ENCODE data around the gene MTARC2. TPM values are rescaled to one million over a fixed set of nuclear protein-coding genes. Genes with fewer than 3 reads are reported as not detected.

Gene MTARC2
- total and polyA plus RNA-seq, 2 of the 4 experiments (the other 2 are of a cell fraction) = 0.36 to 2.6 TPM

- Histone ChIP-seq H3K4me1 (ENCODE audit: control insufficient read depth, insufficient read depth, low read length) (no peaks in the 10 kb centered on the region), H2AFZ (replicated peaks; ENCODE audit: low read length, poor library complexity) (no peak overlapping the region), H2BK5ac (ENCODE audit: low read depth, low read length, poor library complexity, severe bottlenecking) (no peak overlapping the region), H2BK15ac (ENCODE audit: low read depth, low read length) (no peak overlapping the region), H3K14ac (replicated peaks; ENCODE audit: low read depth, low read length) (no peak overlapping the region), H3K23ac (ENCODE audit: low read depth, low read length) (no peak overlapping the region), H3K4ac (ENCODE audit: low read depth, low read length) (no peak overlapping the region), H2BK20ac (ENCODE audit: low read depth, low read length) (no peak overlapping the region), H3K36me3 (ENCODE audit: control insufficient read depth, insufficient read depth, low read length) (peaks cover 2% of the 10 kb centered on the region; the same call in 1 of the 2 replicates), H4K91ac (ENCODE audit: insufficient read depth, low read depth, low read length) (no peak overlapping the region), H3K9me1 (ENCODE audit: insufficient read depth, low read length) (no peaks in the 10 kb centered on the region; the same call in 1 of the 2 replicates), H4K5ac (ENCODE audit: low read depth, low read length) (no peak overlapping the region), H3K18ac (ENCODE audit: low read depth, low read length) (no peak overlapping the region), H4K8ac (ENCODE audit: low read depth in 2 of 2, low read length in 2 of 2) (no peak overlapping the region), H3K27ac (ENCODE audit: insufficient read depth, low read length) (no peak overlapping the region), H3K56ac (ENCODE audit: extremely low read depth, insufficient read depth, low read length) (no peak overlapping the region), H3K79me1 (ENCODE audit: low read depth in 1 of 2, low read length in 2 of 2) (no peaks in the 10 kb centered on the region), H3K4me2 (ENCODE audit: low read depth, low read length) (no peak overlapping the region), H2BK120ac (ENCODE audit: low read depth, low read length) (no peak overlapping the region), H2AK5ac (ENCODE audit: low read depth, low read length) (no peak overlapping the region), H3K27me3 (ENCODE audit: control insufficient read depth, insufficient read depth, low read length) (no peaks in the 10 kb centered on the region), H3K4me3 (ENCODE audit: insufficient read depth, low read depth, low read length) (no peak overlapping the region), H3K9me3 (ENCODE audit: control insufficient read depth, insufficient read depth, low read length) (no peaks in the 10 kb centered on the region), H2AK9ac (replicated peaks; ENCODE audit: low read depth, low read length, poor library complexity) (no peak overlapping the region), H4K20me1 (ENCODE audit: insufficient read depth, low read length) (no peaks in the 10 kb centered on the region), H3K9ac (ENCODE audit: low read depth, low read length) (no peak overlapping the region)
- intact Hi-C loops (cut with micrococcal nuclease) = no loop called here
- in situ Hi-C loops (cut with MboI; ENCODE audit: low sequenced_read_pairs) = no loop called here
- WGBS, 2 experiments (ENCODE audit: extremely low coverage in 2 of 2, insufficient read length in 1 of 2) = no CpG with 5 or more reads among the region's 7 CpGs
- CTCF ChIA-PET = interaction anchor here (0.8 to 1.0 kb wide), 2 partner anchors 13 to 466 kb away, joined by 3 to 6 read pairs; no protein-coding TSS in a partner anchor
- ATAC-seq (ENCODE audit: low read depth) = no peak
- POLR2A ChIA-PET (ENCODE audit: unreplicated experiment) = no interaction called here
- no peak for TF ChIP-seq MXI1 (IDR thresholded peaks at IDR 0.05; ENCODE audit: borderline replicate concordance, low read depth, low read length)
- no peak for TF ChIP-seq CEBPB (IDR thresholded peaks at IDR 0.05; ENCODE audit: low read depth, low read length)
- TF ChIP-seq ELK1 (IDR thresholded peaks at IDR 0.05; ENCODE audit: borderline replicate concordance, low read depth, low read length) = no peak
- no peak for TF ChIP-seq SMC3 (IDR thresholded peaks at IDR 0.05; ENCODE audit: low read depth, low read length)
- no peak for TF ChIP-seq BHLHE40 (IDR thresholded peaks at IDR 0.05; ENCODE audit: low read depth, low read length)
- TF ChIP-seq POLR2A (IDR thresholded peaks at IDR 0.05; ENCODE audit: low read depth, low read length) = no peak
- no peak for TF ChIP-seq NFE2L2 (IDR thresholded peaks at IDR 0.05; ENCODE audit: low read depth, low read length)
- TF ChIP-seq RFX5 (IDR thresholded peaks at IDR 0.05; ENCODE audit: low read depth, low read length) = no peak
- DNase-seq = no peak
- BruUV-seq (replicated peaks) = no TSS peak
- dilution Hi-C loops (cut with HindIII; ENCODE audit: low sequenced_read_pairs, unreplicated experiment) = no loop called here
Measured at GRCh38 chr1:220761688-220762427, 13.7 kb downstream of the MTARC2 start.
